HG03095 (cell line): ENCODE measurements around the gene PLAA.

Experiments
- ATAC-seq: cut with Tn5 transposase; IDR thresholded peaks from one replicate; pipeline ENCODE4 v1.9.1; 2021; ENCODE audit warnings: moderate library complexity; ENCODE audit not compliant: unreplicated experiment

PLAA gene

DNA sequence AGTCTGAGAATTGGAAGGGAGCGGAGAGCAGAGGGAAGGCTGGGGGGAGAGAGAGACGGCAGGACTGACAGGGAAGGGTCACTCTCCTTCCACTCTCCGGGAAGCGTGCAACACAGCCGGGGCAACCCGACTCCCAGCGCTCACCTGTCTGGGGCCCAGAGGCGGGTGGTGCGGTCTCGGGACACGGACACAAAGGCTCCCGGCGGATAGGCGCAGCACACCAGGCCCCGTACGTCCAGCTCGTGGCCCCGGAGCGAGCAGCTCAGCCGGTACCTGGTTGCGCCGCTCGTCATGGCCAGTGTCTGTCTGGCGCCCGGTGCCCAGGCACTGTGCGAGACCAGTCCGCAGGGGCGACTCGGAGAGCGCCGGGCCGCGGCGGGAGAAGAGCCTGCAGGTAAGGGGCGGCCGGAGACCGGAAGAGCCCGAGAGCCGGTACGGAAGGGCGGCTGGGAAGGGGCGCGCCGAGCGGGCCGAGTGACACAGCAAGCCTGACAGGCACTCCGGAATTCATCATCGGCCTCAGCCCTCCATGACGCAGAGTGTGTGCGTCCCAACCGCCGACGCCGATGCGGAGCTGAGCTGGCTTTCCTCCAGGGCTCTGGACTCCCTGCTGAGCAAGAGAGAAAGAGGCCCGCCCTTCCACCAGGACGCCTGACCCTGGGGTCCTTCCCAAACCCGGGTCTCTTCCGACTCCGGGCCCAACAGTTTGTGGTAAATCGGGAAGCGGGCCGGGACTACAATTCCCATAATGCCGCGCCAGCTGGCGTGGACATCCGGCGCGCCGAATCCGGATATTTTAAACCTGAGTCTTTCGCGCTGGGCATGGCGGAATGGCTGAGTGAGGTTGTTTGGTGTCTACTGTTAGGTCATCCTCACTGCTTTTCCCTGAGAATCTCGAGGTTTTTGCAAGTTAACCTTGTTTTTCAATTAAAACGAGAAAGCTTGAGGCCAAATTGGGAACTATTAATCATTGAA is at the start of gene PLAA:
Gene PLAA (minus strand): TSS at position 490 of the 975 bp plus-strand sequence. CDS start 197 bp downstream, at position 293.
- peak; percentile 99 for ATAC-seq

DNA sequence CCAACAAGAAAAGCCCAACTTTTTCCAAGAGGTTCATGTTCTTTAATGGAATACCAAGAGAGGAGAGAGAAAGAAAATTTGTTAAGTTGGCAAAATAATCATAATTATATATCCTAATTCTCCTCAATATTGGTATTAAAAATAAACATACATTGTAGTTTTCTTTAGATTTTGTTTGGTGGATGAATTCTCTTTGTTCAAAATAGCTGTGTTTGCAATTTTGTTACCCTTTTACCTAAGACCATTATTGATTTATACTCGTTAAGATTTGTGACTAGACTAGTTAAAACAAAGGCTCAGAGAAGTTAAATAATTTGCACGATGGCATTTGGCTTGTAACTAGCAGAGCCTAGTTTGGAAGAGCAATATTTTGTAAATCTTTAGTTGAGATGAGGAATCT is 48.8 kb upstream of the PLAA start:
- no peak for ATAC-seq

DNA sequence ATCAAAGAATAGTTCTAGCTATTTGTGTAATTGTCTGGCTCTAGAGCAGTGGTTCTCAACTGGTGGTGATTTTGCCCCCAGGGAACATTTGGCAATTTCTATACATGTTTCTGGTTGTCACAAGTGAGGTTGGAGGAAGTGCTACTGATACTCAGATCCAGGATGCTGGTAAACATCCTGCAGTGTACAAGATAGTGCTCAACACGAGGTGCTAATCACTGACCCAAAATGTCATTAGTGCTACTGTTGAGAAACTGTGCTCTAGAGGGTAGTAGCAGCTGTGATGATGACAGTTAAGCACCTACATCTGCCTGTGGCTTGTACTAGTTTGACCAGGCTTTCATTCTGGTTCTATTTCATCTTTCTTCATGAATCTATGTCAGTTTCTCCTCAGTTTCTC is 36.3 kb upstream of the PLAA start:
- ATAC-seq = peak; percentile 69

DNA sequence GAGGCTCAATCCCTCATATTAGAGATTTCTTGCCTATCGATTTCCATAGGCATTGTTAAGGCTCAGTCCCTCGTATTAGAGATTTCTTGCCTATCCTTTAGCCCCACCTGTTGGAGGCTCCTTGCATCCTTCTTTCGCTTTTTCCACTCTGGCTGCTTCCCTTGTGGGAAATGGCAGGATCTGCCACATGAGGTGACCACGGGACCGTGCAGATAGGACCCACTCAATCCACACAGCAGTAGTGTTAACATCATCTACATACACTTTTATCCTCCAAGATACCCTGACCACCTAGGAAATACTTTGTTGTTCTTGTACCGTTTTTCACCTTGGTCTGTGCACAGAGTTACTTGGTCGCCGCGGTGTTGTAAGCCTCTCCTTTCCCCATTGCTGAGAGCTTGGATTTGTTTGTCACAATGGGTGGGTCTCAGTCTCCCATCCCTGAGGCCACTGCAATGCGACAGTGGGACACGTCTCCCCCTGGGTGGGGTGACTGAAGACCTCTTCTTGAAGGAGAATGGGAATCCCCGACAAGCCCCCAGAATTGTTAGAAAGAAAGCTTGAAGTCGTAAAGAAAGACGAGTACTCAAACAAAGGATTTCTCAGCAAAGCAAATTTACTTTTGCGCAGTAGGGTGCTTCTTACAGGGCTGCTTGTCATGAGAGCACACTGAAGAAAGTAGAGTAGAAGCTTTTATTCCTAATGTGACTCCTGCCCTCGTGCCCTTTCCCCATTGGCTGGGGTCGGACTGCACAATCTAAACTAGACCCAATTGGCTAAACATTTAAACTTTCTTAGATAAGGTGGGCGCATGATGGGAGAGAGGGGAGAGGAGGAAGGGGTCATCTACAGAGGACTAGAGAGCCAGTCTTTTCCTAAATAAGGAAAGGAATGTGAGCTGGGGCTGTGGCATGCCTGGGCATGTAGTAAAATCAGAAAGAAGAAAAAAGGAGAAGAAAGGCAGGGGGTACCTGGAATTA is 29.0 kb upstream of the PLAA start:
- no peak for ATAC-seq

DNA sequence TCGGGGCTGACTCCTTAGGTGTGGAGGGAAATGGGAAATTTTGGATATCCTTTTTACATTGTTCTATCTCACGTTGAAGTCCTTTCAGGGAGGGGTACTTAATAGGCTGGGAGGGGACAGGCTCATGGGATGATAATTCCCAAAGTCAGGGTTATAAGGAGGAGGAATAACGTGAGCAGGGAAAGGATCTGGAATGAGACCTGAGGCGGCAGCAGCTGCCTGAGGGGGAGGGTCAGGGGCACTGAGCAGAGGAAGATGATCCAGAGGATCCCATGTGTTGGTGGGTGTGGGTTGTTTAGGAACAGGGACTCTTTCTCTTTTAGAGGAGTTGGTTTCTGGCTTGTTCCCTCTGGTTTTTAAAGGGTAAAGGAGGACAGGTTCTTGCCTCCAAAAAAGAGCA is 27.9 kb upstream of the PLAA start:
- ATAC-seq = no peak

DNA sequence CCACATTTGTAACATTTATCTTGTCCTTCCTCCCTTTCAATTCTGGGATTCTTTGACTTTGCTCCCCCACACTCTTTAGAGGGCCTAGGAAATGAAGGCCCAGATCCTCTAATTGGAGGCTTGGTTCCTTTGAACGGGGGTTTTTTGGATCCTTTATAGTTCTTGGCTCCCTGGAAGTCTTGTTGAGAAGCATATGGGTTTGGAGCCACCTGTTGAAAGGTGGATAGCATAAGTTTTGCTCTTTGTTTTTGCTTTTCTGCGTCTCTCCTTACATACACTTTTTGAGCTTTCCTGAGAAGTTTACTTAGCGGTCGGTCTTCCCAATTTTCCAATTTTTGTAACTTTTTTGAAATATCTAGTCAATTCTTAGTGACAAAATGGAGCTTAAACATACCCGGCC is 26.9 kb upstream of the PLAA start:
- ATAC-seq = no peak

DNA sequence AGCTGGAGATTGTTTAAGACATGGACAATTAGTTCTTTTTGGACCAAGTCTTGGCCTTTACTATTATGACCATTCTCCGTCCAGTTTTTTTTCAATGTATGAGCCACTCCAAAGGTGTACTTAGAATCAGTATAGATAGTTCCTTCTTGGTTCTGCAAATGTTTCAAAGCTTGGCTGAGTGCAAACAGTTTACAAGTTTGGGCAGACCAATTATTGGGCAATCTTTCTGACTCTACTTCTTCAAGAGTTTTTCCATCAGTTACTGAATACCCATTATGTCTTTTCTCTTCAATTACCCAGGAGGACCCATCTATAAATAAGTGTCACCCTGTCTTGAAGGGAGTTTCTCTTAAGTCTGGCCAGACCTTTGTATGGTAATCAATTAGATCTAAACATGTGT is 24.7 kb upstream of the PLAA start:
- no peak for ATAC-seq

DNA sequence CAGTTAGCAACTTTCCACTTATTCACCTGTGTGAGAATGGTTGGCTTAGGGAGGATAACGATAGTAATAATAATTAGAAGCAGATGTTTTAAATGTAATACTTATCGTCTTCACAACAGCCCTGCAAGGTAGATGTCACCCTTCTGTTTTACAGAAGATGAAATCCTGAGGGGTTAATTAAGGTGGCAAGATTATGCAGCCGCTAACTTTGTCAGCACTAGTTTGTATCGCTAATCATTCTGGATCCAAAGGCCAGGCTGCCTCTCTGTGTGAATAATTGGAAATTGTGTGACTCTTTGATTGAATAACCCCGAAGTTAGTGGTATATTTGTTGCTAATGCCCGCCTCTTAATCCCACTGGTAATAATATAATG is 9.8 kb upstream of the PLAA start:
- ATAC-seq = no peak

DNA sequence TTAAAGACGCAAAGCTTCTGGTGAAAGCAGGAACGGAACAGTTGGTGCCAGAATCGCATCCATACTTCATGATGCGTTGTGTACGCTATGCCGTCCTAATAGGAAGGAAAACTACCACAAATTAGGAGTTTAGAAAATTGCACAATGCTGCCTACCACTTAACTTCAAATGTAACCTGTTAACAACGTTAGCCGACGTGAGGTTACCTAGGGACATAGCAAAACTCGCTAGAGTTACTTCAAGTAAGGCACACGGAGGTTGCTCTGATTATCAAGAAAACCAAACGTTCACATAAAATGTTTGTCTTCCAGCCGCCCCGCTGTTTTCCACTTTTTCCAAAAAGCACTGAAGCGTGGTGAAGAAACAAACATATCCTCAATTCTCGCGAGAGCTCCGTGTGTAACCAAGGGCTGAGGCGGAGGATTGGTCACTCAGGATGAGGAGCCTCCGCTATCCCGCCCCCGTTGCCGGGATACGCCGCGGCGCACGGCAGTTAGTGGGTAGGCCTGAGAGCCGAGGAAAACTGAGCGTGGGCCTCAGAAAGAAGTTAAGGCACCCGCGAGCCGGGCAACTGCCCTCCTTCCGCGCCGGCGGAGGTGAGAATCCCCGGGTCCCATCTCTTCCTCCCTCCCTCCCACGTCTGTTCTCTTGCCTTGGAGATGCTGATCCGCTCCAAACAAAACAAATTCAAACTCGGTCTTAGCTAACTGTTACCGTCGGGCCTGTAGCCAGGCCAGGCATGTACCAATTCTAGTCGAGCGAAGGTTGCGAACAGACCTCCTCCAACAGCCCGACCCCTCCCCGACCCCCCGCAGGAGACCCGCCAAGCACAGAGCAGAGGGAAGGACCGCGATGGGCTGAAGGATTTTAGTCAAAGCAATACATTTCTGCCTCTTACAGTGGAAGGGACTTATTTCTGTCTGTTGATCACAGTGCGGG is 9.1 kb upstream of the PLAA start, which contains the start of gene IFT74:
Gene IFT74 (plus strand): TSS at position 492 of the 939 bp plus-strand sequence. CDS start 5,556 bp downstream, outside the sequence.
- ATAC-seq = peak; percentile 100

DNA sequence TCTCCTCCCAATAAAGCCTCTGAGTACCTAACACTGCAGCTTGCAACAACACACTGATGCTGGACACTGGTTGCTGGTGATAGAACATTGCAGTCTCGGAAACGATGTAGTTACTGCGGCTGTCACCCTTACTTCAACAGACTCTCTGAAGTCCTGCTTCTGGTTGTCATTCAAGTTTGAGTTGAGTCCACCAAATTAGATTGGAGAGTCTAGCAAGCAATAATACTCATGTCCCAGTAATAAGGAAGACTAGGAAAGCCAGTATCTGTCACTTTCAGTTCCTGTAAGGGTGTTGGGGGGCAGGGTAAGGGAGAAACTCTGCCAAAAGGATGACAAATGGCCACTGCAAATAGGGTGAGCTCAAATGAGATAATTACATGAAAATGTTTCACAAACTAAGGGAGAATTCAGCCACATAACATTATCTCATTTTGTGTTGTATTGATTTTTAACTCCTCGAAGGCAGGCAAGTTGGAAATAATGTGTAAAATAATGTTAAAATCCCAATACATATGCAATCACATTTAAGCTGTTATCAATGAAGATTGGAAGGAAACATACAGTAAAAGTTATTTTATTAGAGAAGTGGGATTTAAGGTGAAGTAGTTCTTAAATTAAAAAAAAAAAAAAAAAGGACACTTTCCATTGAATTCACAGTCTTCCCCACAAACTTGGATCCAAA is 8.3 kb upstream of the PLAA start:
- no peak for ATAC-seq

DNA sequence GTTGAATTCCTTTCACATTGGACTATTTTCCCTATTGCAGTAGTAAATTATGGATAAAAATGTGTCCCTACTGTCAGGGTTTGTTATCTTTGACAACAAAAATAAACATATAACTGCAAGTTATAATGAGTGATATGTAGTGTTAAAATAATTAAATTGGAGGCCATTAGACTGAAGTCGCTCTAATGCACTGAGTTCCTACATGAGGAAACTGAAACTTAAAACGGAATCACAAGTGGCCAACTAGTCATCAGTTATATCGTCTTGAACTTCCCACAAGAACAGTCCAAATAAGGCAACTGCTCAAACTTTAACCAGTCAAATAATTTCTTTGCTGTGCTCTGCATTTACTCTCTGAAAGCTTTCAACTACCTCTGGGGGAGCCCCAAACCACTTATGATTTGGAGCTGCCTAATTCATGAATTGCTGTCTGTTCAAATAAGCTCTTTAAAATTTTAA is 7.0 kb upstream of the PLAA start:
- no peak for ATAC-seq

DNA sequence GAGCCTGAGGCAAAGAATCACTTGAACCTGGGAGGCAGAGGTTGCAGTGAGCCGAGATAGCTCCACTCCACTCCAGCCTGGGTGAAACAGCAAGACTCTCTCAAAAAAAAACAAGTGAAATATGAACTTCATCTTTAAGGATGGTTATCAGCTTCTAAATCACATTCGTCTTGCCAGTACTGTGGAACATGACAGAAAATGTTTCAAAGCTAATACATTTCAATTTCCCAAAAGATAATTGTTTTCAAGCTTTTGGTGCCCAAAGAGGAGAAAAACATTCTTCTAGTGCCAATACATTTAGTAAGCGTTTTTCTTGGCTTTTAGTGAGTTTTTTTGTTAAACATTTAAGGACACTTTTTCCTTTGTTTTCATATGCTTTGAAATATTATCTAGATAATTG is 4.8 kb upstream of the PLAA start:
- ATAC-seq = no peak

DNA sequence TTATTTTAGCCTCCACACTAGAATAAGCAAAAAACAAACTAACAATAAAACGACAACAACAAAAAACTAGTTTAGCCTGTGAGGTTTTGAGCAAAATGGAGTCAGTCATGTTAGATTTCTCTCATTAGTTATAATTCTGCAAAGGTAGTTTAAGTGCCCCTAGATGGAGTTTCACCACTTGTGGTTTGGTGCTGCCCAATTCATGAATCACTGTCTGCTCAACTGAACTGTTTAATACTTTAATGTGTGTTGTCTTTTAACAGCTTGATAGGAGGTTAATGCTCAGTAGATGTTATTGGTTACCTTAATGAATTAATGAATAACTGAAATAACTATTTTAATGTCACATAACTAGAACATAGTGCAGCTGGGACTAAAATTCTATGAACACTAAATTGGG is 3.5 kb upstream of the PLAA start:
- ATAC-seq = no peak

DNA sequence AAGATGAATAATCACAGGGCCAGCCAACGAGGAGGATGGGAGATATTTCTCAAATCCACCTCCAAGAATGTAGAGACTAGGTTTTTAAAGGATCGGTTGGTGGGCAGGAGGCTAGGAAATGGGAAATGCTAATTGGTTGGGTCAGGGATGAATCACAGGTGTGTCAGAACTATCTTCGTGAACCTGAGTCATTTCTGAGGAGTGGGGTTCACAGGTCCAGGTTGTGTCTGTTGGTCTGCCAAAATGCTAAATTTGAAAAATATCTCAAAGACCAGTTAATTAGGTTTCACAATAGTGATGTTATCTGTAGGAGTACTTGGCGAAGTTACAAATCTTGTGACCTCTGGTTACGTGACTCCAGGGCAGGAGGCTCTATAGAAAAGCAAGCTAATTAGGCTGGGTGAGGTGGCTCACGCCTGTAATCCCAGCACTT is 2.6 kb upstream of the PLAA start:
- ATAC-seq = no peak

DNA sequence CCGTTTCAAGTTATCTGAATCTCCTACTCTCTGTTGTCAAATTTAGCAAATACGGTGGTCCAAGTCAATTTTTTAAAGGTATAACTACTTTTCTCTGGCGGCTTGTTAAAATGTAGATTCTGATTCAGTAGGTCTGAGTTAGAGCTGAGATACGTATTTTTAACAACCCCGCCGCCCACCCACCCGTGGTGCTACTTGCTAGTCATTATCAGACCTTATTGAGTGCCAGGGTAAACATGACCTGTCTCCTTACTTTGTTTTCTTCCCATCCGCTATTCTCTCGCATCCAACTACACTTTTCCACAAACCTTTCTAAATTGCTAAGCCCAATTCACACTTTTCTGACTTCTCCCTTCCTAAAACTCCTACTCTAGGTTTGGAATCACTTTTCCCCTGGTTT is 694 bp upstream of the PLAA start:
- no peak for ATAC-seq

DNA sequence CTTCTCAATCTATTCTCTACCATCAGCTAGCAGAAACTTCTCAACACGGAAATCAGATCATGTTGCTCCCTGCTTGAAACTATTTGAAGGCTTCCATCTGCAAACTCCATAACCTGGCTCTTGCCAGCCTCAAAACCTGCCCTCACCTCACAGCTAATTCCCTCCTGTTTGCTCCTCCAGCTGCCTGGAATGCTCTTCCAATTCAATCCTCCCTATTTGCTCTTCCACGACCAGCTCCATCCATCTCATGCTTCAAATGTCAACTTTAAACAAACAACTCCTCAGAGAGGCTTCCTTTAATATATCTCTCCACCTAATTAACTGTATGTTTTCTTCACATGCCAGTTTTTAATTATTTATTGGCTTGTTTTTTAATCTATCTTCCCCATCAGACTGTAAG is 1.5 kb downstream of the PLAA start:
- ATAC-seq = no peak

DNA sequence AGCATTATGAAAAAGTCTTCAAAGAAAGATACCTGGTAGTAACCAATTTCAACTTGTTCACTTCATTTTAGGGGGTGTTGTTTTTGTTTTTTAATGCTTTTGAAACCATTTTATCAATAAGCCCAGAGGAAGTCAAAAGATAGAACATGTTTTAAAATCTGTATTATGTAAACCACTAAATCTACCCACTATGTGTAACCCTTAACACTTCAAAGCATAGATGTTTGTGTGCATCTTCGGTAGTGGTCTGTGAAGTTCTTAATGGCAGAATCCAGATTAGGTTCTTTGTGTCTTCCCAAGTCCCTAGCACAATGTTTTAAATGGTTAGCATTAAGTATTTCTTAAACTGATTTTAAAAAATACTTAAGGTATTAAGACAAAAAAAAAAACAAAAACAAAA is 6.3 kb downstream of the PLAA start:
- ATAC-seq = no peak

DNA sequence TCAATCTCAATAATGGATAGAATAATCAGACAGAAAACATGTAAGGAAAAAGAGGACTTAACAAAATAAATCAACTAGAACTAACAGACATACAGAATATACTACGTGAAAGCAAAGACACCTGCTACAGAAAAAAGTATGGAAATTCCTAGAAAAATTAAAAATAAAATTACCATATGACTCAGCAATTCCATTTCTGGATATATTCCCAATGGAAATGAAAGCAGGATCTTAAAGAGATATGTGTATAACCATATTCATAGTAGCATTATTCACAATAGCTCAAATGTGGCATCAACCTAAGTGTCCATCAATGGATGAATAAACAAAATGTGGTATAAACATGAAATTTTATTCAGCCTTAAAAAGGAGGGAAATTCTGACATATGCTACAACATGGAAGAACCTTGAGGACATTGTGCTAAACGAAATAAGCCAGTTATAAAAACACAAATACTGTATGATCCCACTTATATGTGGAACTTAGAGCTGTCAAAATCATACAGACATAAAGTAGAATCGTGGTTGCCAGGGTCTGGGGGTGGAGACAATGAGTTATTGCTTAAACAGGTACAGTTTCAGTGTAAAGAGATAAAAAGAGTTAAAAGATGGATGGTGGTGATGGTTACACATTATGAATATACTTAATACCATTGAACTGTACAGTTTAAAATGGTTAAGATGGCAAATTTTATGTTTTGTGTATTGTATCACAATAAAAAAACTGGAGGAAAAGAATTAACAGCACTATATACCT is 6.9 kb downstream of the PLAA start:
- ATAC-seq = no peak

DNA sequence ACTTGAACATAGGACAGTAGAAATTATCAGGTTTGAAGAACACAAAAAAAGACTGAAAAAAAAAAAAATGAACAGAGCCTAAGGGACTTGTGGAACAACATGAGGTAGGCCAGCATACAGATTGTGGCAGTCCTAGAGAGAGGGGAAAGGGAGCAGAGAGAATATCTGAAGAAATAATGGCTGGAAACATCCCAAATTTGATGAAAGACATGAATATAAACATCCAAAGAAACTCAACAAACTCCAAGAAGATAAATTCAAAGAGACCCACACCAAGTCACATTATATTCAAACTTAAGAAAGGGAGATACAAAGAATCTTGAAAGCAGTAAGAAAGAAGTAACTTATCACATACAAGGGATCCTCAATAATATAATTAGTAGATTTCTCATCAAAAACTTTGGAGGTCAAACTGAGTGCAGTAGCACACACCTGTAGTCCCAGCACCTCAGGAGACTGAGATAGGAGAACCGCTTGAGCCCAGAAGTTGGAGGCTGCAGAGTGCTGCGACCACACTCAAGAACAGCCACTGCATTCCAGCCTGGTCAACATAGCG is 9.1 kb downstream of the PLAA start:
- no peak for ATAC-seq
